ENCODE measurements around the gene B4GALT2. TPM values are rescaled to one million over a fixed set of nuclear protein-coding genes. Genes with fewer than 3 reads are reported as not detected.
A peak's percentile ranks its signal among the peaks of the same experiment; 100 is the strongest.

Gene B4GALT2
- 10 to 100 TPM in 3 of 4 donors, 1 to 10 TPM in 1; 8.2 to 28.9 (median 22.2) TPM for total RNA-seq

GRCh38 chr1:43978551-43979260 lies at the start of gene B4GALT2:
Gene B4GALT2, plus strand, starts transcription at chr1:43979210. Its CDS starts 1,951 bp downstream, at chr1:43981161.
- Histone ChIP-seq H3K27me3 (no peaks in the 10 kb centered on the region), H3K27ac (peak within 1 kb of the TSS in 3 of 4 donors; percentile 41 to 66 (median 62)), H3K9me3 (no peaks in the 10 kb centered on the region), H3K4me3 (peak within 1 kb of the TSS; percentile 44 to 83 (median 70)), H3K4me1 (peaks cover 10 to 55% (median 14%) of the 10 kb centered on the region in 4 donors), H3K36me3 (peaks cover 0 to 25% (median 0%) of the 10 kb centered on the region in 3 donors)
- no peak for TF ChIP-seq POLR2A (IDR thresholded peaks at IDR 0.05)
- TF ChIP-seq CTCF (IDR thresholded peaks at IDR 0.05) = no peak
- peak in 2 of 3 donors; percentile 61 to 73 for DNase-seq

- Histone ChIP-seq H3K4me1 (peaks cover 3 to 17% (median 9%) of the 10 kb centered on the region in 4 donors), H3K27me3 (no peaks in the 10 kb centered on the region), H3K27ac (no peak overlapping the region), H3K9me3 (no peaks in the 10 kb centered on the region), H3K36me3 (no peaks in the 10 kb centered on the region), H3K4me3 (no peak overlapping the region)
- TF ChIP-seq CTCF (IDR thresholded peaks at IDR 0.05) (peak in 4 of 6 experiments; percentile 27 to 44 (median 40)), POLR2A (IDR thresholded peaks at IDR 0.05) (no peak)
- no peak for DNase-seq
Observed at GRCh38 chr1:43930168-43930948, 48.7 kb upstream of the B4GALT2 start.

GRCh38 chr1:43930949-43931275 lies 48.1 kb upstream of the B4GALT2 start:
- Histone ChIP-seq H3K4me3 (no peak overlapping the region), H3K36me3 (no peaks in the 10 kb centered on the region), H3K9me3 (no peaks in the 10 kb centered on the region), H3K27me3 (no peaks in the 10 kb centered on the region), H3K4me1 (peaks cover 3 to 21% (median 10%) of the 10 kb centered on the region in 4 donors), H3K27ac (no peak overlapping the region)
- no peak for DNase-seq
- no peak for TF ChIP-seq POLR2A (IDR thresholded peaks at IDR 0.05)
- no peak for TF ChIP-seq CTCF (IDR thresholded peaks at IDR 0.05)

DNA sequence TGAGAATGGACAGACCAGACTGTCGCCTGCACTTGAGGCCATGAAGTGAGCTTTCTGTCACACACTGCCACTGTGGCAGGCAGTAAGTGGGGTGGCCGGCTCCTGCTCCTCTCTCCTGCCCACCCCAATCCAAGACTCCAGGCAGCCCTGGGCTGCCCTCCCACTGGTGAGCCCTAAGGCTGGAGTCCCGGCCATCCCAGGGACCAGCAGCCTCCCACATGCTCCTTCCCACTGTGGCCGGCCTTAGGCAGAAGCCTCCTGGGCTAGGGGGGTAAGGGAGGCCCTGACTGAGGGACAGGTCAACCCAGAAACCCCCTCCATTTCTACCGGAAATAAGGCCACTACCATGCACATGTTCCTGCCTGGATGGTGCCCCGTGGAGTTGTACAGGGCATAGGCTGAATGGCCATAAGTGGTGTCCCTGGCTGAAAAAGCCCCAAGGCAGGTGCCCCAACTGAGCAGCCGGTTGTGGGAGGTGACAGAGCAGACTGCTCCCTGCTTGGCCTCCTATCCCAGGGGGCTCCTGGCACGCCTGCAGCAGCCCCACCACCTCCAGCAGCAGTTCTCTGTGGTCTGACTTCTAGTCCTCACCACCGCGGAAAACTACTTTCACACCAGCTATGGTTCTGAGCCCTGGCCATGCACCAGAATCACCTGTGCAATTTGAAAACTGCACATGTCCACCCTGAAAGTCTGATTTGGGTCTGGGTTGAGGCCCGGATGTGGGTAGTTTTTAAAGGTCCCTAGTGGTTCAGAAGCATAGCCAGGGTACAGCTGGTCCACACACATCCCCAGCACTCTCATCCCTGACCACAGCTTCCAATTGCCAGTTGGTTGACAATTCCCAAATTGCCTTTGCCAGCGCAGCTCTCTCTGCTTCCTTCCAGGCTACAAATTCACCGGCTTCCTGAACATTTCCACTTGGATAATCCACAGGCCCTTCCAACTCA lies 47.0 kb upstream of the B4GALT2 start:
- no peaks in the 10 kb centered on the region for H3K9me3 ChIP-seq
- no peak overlapping the region for H3K27ac ChIP-seq
- no peak for DNase-seq
- peaks cover 3 to 30% (median 12%) of the 10 kb centered on the region in 4 donors for H3K4me1 ChIP-seq
- no peak overlapping the region for H3K4me3 ChIP-seq
- H3K36me3 ChIP-seq = no peaks in the 10 kb centered on the region
- no peaks in the 10 kb centered on the region for H3K27me3 ChIP-seq
- TF ChIP-seq POLR2A (IDR thresholded peaks at IDR 0.05) = no peak
- no peak for TF ChIP-seq CTCF (IDR thresholded peaks at IDR 0.05)

- H3K4me1 ChIP-seq = peaks cover 3 to 31% (median 12%) of the 10 kb centered on the region in 4 donors
- no peak overlapping the region for H3K27ac ChIP-seq
- no peaks in the 10 kb centered on the region for H3K36me3 ChIP-seq
- no peak for DNase-seq
- no peaks in the 10 kb centered on the region for H3K9me3 ChIP-seq
- peak overlapping the region in 3 of 4 donors; percentile 20 to 44 (median 35) for H3K4me3 ChIP-seq
- H3K27me3 ChIP-seq = no peaks in the 10 kb centered on the region
- TF ChIP-seq POLR2A (IDR thresholded peaks at IDR 0.05) = no peak
Observed at GRCh38 chr1:43932786-43933385, 46.1 kb upstream of the B4GALT2 start.

Data from Peyer's patch (tissue), 4 donors.